Measurements from ENCODE around the gene TAAR1. TPM values are rescaled to one million over a fixed set of nuclear protein-coding genes. Genes with fewer than 3 reads are reported as not detected.
A peak's percentile ranks its signal among the peaks of the same experiment; 100 is the strongest.

Gene TAAR1
- total and polyA plus RNA-seq, 2 experiments from 2014 or later, result not detected

DNA sequence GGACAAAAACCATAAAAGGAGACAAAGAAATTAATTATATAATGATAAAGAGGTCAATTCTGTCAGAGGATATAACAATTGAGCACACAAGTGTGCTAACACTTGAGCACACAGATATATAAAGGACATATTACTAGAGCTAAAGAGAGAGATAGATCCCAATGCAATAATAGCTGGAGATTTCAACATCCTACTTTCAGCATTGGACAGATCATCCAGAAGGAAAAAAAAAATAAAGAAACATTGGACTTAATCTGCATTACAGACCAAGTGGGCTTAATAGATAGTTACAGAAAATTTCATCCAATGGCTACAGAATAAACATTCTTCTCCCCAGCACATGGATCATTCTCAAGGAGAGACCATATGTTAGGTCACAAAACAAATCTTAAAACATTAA, 45.0 kb upstream of the TAAR1 start (continued):
- TF ChIP-seq, protein P1, sequence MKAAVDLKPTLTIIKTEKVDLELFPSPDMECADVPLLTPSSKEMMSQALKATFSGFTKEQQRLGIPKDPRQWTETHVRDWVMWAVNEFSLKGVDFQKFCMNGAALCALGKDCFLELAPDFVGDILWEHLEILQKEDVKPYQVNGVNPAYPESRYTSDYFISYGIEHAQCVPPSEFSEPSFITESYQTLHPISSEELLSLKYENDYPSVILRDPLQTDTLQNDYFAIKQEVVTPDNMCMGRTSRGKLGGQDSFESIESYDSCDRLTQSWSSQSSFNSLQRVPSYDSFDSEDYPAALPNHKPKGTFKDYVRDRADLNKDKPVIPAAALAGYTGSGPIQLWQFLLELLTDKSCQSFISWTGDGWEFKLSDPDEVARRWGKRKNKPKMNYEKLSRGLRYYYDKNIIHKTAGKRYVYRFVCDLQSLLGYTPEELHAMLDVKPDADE (IDR thresholded peaks at IDR 0.05), result no peak
- no peak for TF ChIP-seq ZNF114 (CRISPR knock-in tag; IDR thresholded peaks at IDR 0.05)
- TF ChIP-seq POLR2AphosphoS5 (IDR thresholded peaks at IDR 0.05; ENCODE audit: low read depth), result no peak
- TF ChIP-seq CREB1 (CRISPR knock-in tag; IDR thresholded peaks at IDR 0.05; ENCODE audit: low read depth), result no peak
- no peak for TF ChIP-seq ZNF331 (CRISPR knock-in tag; IDR thresholded peaks at IDR 0.05; ENCODE audit: low read depth)
- no peak for TF ChIP-seq JUNB (IDR thresholded peaks at IDR 0.05; ENCODE audit: unreplicated experiment)
- TF ChIP-seq, protein P2, sequence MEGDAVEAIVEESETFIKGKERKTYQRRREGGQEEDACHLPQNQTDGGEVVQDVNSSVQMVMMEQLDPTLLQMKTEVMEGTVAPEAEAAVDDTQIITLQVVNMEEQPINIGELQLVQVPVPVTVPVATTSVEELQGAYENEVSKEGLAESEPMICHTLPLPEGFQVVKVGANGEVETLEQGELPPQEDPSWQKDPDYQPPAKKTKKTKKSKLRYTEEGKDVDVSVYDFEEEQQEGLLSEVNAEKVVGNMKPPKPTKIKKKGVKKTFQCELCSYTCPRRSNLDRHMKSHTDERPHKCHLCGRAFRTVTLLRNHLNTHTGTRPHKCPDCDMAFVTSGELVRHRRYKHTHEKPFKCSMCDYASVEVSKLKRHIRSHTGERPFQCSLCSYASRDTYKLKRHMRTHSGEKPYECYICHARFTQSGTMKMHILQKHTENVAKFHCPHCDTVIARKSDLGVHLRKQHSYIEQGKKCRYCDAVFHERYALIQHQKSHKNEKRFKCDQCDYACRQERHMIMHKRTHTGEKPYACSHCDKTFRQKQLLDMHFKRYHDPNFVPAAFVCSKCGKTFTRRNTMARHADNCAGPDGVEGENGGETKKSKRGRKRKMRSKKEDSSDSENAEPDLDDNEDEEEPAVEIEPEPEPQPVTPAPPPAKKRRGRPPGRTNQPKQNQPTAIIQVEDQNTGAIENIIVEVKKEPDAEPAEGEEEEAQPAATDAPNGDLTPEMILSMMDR (conservative IDR thresholded peaks at IDR 0.05; ENCODE audit: low read depth in 2 of 2), result no peak
- no peak for TF ChIP-seq NANOG (IDR thresholded peaks at IDR 0.05; ENCODE audit: borderline replicate concordance)

DNA sequence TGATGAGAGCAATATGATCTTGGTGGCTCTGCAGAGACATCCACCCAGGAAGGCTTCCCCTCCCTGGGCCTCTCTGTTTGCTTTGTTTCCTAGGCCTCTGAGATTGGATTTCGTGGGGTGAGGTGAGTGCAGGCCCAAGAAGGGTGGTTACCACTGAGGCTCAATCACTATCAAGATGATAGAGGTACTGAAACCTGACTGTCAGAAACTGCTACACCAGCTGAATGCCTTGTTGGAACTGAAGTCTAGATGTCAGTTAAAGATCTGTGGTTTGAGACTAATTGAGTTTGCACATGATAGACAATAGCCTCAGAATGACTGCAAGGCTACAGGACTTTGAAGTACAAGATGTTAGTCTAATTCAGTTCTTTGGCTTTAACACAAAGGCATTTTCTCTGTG, 39.6 kb upstream of the TAAR1 start:
- no peaks in the 10 kb centered on the region for H3K36me3 ChIP-seq (ENCODE audit: insufficient read depth)
- Mint-ChIP-seq H3K9me3 (peaks cover 11% of the 10 kb centered on the region), H3K27me3 (ENCODE audit: insufficient read depth, low read depth, poor library complexity) (no peaks in the 10 kb centered on the region), H3K36me3 (ENCODE audit: low read depth) (0 out of 3 replicates have a peak, but pooled peaks cover 7% of the 10 kb centered on the region), H3K4me1 (peaks cover 4% of the 10 kb centered on the region; the same call in 2 of the 3 replicates), H3K27ac (no peak overlapping the region), H3K4me3 (no peak overlapping the region)
- H3K9me2 ChIP-seq (ENCODE audit: insufficient read depth), result no peaks in the 10 kb centered on the region
- no peaks in the 10 kb centered on the region for H3F3A ChIP-seq (replicated peaks; ENCODE audit: low read depth)
- no peak for ATAC-seq
- no peak overlapping the region for H3K4me3 ChIP-seq
- no peaks in the 10 kb centered on the region for H3K4me1 ChIP-seq (ENCODE audit: insufficient read depth)
- peak overlapping the region; percentile 66; the same call in 1 of the 2 replicates for H2AFZ ChIP-seq
- no peaks in the 10 kb centered on the region for H3K27me3 ChIP-seq (ENCODE audit: insufficient read depth)
- H3K4me2 ChIP-seq, result no peak overlapping the region
- no peak for DNase-seq (ENCODE audit: low spot score)
- no peaks in the 10 kb centered on the region for H3K79me2 ChIP-seq (replicated peaks; ENCODE audit: insufficient read depth)
- H4K20me1 ChIP-seq (replicated peaks; ENCODE audit: insufficient read depth), result no peaks in the 10 kb centered on the region
- H3K27ac ChIP-seq (ENCODE audit: low read depth), result no peak overlapping the region
- TF ChIP-seq, protein P3, sequence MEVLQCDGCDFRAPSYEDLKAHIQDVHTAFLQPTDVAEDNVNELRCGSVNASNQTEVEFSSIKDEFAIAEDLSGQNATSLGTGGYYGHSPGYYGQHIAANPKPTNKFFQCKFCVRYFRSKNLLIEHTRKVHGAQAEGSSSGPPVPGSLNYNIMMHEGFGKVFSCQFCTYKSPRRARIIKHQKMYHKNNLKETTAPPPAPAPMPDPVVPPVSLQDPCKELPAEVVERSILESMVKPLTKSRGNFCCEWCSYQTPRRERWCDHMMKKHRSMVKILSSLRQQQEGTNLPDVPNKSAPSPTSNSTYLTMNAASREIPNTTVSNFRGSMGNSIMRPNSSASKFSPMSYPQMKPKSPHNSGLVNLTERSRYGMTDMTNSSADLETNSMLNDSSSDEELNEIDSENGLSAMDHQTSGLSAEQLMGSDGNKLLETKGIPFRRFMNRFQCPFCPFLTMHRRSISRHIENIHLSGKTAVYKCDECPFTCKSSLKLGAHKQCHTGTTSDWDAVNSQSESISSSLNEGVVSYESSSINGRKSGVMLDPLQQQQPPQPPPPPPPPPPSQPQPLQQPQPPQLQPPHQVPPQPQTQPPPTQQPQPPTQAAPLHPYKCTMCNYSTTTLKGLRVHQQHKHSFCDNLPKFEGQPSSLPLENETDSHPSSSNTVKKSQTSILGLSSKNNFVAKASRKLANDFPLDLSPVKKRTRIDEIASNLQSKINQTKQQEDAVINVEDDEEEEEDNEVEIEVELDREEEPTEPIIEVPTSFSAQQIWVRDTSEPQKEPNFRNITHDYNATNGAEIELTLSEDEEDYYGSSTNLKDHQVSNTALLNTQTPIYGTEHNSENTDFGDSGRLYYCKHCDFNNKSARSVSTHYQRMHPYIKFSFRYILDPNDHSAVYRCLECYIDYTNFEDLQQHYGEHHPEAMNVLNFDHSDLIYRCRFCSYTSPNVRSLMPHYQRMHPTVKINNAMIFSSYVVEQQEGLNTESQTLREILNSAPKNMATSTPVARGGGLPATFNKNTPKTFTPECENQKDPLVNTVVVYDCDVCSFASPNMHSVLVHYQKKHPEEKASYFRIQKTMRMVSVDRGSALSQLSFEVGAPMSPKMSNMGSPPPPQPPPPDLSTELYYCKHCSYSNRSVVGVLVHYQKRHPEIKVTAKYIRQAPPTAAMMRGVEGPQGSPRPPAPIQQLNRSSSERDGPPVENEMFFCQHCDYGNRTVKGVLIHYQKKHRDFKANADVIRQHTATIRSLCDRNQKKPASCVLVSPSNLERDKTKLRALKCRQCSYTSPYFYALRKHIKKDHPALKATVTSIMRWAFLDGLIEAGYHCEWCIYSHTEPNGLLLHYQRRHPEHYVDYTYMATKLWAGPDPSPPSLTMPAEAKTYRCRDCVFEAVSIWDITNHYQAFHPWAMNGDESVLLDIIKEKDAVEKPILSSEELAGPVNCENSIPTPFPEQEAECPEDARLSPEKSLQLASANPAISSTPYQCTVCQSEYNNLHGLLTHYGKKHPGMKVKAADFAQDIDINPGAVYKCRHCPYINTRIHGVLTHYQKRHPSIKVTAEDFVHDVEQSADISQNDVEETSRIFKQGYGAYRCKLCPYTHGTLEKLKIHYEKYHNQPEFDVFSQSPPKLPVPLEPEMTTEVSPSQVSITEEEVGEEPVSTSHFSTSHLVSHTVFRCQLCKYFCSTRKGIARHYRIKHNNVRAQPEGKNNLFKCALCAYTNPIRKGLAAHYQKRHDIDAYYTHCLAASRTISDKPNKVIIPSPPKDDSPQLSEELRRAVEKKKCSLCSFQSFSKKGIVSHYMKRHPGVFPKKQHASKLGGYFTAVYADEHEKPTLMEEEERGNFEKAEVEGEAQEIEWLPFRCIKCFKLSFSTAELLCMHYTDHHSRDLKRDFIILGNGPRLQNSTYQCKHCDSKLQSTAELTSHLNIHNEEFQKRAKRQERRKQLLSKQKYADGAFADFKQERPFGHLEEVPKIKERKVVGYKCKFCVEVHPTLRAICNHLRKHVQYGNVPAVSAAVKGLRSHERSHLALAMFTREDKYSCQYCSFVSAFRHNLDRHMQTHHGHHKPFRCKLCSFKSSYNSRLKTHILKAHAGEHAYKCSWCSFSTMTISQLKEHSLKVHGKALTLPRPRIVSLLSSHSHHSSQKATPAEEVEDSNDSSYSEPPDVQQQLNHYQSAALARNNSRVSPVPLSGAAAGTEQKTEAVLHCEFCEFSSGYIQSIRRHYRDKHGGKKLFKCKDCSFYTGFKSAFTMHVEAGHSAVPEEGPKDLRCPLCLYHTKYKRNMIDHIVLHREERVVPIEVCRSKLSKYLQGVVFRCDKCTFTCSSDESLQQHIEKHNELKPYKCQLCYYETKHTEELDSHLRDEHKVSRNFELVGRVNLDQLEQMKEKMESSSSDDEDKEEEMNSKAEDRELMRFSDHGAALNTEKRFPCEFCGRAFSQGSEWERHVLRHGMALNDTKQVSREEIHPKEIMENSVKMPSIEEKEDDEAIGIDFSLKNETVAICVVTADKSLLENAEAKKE (CRISPR knock-in tag; IDR thresholded peaks at IDR 0.05), result no peak
- TF ChIP-seq JUNB (IDR thresholded peaks at IDR 0.05; ENCODE audit: unreplicated experiment) (no peak), NANOG (IDR thresholded peaks at IDR 0.05; ENCODE audit: borderline replicate concordance) (no peak), CREB1 (CRISPR knock-in tag; IDR thresholded peaks at IDR 0.05; ENCODE audit: low read depth) (no peak), EZH2phosphoT487 (IDR thresholded peaks at IDR 0.05; ENCODE audit: unreplicated experiment) (no peak), POLR2AphosphoS5 (IDR thresholded peaks at IDR 0.05; ENCODE audit: low read depth) (no peak)
- TF ChIP-seq, protein P1 (IDR thresholded peaks at IDR 0.05), result no peak
- TF ChIP-seq, protein P4, sequence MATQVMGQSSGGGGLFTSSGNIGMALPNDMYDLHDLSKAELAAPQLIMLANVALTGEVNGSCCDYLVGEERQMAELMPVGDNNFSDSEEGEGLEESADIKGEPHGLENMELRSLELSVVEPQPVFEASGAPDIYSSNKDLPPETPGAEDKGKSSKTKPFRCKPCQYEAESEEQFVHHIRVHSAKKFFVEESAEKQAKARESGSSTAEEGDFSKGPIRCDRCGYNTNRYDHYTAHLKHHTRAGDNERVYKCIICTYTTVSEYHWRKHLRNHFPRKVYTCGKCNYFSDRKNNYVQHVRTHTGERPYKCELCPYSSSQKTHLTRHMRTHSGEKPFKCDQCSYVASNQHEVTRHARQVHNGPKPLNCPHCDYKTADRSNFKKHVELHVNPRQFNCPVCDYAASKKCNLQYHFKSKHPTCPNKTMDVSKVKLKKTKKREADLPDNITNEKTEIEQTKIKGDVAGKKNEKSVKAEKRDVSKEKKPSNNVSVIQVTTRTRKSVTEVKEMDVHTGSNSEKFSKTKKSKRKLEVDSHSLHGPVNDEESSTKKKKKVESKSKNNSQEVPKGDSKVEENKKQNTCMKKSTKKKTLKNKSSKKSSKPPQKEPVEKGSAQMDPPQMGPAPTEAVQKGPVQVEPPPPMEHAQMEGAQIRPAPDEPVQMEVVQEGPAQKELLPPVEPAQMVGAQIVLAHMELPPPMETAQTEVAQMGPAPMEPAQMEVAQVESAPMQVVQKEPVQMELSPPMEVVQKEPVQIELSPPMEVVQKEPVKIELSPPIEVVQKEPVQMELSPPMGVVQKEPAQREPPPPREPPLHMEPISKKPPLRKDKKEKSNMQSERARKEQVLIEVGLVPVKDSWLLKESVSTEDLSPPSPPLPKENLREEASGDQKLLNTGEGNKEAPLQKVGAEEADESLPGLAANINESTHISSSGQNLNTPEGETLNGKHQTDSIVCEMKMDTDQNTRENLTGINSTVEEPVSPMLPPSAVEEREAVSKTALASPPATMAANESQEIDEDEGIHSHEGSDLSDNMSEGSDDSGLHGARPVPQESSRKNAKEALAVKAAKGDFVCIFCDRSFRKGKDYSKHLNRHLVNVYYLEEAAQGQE (IDR thresholded peaks at IDR 0.05; ENCODE audit: unreplicated experiment), result no peak
